ENCODE results near the gene ST7. TPM values are rescaled to one million over a fixed set of nuclear protein-coding genes. Genes with fewer than 3 reads are reported as not detected.

ST7 gene
- total RNA-seq, 1 donor from 2014 or later: 12.9 TPM

DNA sequence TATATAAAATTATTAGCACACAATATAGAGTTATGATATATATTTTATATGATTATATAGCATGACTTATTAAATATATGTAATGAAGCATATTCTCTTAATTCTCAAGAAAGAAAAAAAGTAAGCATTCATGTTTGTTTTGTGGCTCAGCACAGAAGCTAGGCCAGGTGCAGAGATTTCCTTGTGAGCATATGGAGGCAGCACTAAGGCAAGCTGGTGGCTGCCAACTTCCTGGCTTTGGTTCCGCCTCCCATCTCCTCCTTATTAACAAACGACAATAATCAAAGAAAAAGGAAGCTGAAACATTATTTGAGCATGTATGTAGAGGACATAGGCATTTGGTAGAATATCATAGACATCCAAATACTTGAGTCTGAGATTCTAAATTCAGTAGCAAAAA lies 130.3 kb downstream of the ST7 start:
- TF ChIP-seq, protein P1, sequence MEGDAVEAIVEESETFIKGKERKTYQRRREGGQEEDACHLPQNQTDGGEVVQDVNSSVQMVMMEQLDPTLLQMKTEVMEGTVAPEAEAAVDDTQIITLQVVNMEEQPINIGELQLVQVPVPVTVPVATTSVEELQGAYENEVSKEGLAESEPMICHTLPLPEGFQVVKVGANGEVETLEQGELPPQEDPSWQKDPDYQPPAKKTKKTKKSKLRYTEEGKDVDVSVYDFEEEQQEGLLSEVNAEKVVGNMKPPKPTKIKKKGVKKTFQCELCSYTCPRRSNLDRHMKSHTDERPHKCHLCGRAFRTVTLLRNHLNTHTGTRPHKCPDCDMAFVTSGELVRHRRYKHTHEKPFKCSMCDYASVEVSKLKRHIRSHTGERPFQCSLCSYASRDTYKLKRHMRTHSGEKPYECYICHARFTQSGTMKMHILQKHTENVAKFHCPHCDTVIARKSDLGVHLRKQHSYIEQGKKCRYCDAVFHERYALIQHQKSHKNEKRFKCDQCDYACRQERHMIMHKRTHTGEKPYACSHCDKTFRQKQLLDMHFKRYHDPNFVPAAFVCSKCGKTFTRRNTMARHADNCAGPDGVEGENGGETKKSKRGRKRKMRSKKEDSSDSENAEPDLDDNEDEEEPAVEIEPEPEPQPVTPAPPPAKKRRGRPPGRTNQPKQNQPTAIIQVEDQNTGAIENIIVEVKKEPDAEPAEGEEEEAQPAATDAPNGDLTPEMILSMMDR (IDR thresholded peaks at IDR 0.05; ENCODE audit: insufficient read depth, low read length, severe bottlenecking): no peak
- DNase-seq (ENCODE audit: low read depth) (no peak), FAIRE-seq (no peak)
- H3K36me3 ChIP-seq (ENCODE audit: control insufficient read depth, insufficient read depth, low read length): no peaks in the 10 kb centered on the region
- H3K27me3 ChIP-seq (ENCODE audit: control insufficient read depth, insufficient read depth, low read length): no peaks in the 10 kb centered on the region
- H3K4me3 ChIP-seq (ENCODE audit: low read depth, low read length): no peak overlapping the region

DNA sequence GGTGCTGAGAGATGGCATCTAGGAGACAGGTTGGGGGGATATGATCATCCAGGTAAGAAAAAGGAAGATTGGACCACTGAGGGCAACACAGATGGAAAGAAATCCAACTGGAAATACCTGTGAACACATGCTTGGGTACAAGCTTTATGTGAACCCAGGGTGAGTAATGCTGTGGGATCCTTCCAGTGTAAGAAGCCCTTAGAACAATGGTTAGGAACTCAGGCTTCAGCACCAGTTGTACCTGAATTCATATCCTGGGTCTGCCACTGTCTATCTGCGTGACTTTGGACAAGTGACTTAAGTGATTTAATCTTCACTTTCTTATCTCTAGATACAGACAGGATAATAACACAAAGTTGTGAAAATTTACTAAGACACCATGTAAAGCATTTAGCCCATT lies 131.0 kb downstream of the ST7 start:
- DNase-seq (ENCODE audit: low read depth) (peak; percentile 76), FAIRE-seq (no peak)
- no peaks in the 10 kb centered on the region for H3K27me3 ChIP-seq (ENCODE audit: control insufficient read depth, insufficient read depth, low read length)
- TF ChIP-seq, protein P1 (IDR thresholded peaks at IDR 0.05; ENCODE audit: insufficient read depth, low read length, severe bottlenecking): no peak
- H3K36me3 ChIP-seq (ENCODE audit: control insufficient read depth, insufficient read depth, low read length): no peaks in the 10 kb centered on the region
- no peak overlapping the region for H3K4me3 ChIP-seq (ENCODE audit: low read depth, low read length)

DNA sequence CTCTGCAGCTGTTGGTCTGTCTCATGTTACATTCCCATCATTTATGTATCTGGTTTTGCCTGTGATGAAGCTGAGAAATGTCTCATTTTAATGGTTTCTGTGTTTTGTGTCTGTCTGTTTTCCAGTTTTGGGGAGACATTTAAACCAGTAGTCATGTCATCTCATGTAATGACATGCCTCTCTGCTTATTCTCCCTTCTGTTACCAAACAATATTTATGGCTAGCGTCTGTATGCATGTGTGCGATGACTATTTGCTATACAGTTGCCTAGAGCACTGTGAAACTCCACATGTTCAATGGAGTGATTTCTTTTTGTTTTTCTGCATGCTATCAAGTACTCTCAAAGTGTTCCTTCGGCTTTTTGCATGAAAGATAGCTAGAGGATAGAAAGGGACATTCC lies 132.0 kb downstream of the ST7 start:
- Histone ChIP-seq H3K36me3 (ENCODE audit: control insufficient read depth, insufficient read depth, low read length) (no peaks in the 10 kb centered on the region), H3K27me3 (ENCODE audit: control insufficient read depth, insufficient read depth, low read length) (no peaks in the 10 kb centered on the region), H3K4me3 (ENCODE audit: low read depth, low read length) (no peak overlapping the region)
- TF ChIP-seq, protein P1 (IDR thresholded peaks at IDR 0.05; ENCODE audit: insufficient read depth, low read length, severe bottlenecking): no peak
- DNase-seq (ENCODE audit: low read depth): peak; percentile 81
- no peak for FAIRE-seq

DNA sequence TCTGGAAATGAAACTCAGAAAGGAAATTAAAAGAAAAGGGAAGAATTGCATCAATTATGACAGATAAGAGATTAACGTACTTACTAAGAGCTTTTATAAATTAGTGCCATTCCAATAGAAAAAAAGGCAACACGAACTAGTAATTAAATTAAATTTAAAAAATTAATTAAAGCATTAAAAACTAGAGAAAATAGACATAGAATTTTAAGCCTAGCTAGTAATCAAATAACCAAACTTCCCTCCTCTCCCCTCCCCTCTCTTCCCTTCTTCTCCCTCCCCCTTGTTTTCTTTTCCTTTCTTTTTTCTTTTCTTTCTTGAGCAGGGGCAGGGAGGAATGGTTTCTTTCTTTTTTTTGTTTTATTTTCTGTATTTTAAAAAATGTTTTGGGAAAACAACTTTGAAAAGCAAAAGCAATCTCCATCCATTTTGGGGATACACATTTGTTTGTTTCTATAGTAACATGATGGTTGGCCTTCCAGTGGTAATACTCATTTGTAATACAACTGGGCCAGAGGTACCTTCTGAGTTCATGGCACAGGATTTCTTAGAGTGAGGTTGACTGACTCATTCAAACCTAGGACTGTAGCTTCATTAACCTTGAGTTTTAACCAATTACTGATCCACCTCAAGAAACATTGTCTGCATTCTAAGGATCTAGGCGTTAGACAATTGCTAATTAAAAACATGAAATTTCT lies 132.6 kb downstream of the ST7 start:
- no peaks in the 10 kb centered on the region for H3K36me3 ChIP-seq (ENCODE audit: control insufficient read depth, insufficient read depth, low read length)
- DNase-seq (ENCODE audit: low read depth): peak; percentile 40
- no peaks in the 10 kb centered on the region for H3K27me3 ChIP-seq (ENCODE audit: control insufficient read depth, insufficient read depth, low read length)
- TF ChIP-seq, protein P1 (IDR thresholded peaks at IDR 0.05; ENCODE audit: insufficient read depth, low read length, severe bottlenecking): no peak
- FAIRE-seq: no peak
- H3K4me3 ChIP-seq (ENCODE audit: low read depth, low read length): no peak overlapping the region

DNA sequence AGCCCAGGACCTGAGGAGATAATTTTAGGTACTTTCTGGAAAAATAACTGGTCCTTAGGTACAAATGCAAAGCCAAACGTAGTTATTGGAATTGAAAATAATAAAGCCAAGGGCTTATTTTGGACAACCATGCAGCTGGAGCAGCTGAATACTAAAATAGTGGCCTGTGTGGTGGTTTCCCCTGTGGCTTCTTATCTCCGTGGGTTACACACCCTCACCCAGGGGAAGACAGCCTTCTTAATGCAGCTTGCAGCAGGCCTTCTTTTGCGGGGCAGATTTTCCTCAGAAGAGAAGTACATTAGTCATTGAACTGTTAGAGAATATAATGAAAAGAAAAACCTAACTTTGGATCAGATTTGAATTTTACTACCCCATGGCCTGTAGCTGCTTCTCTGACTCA lies 133.5 kb downstream of the ST7 start:
- no peak overlapping the region for H3K4me3 ChIP-seq (ENCODE audit: low read depth, low read length)
- FAIRE-seq (no peak), DNase-seq (ENCODE audit: low read depth) (no peak)
- TF ChIP-seq, protein P1 (IDR thresholded peaks at IDR 0.05; ENCODE audit: insufficient read depth, low read length, severe bottlenecking): no peak
- no peaks in the 10 kb centered on the region for H3K27me3 ChIP-seq (ENCODE audit: control insufficient read depth, insufficient read depth, low read length)
- no peaks in the 10 kb centered on the region for H3K36me3 ChIP-seq (ENCODE audit: control insufficient read depth, insufficient read depth, low read length)

All from bronchial epithelial cell (primary cell).